Activated CD4-positive, alpha-beta T cell treated with anti-CD3 and anti-CD28 coated beads, Interleukin-2, amount 10 ng/mL, durations not matched to agents 7 days and 5 days (primary cell): ENCODE results near the gene INHBC. TPM values are rescaled to one million over a fixed set of nuclear protein-coding genes. Genes with fewer than 3 reads are reported as not detected.
"Not testable (repeated sequence)": the region's sequence is repeated elsewhere in the genome, so short reads cannot be mapped to it uniquely, and the experiment has no call there.

Source experiments
- CTCF ChIA-PET: fragments of 350-600 bp; sonication (Branson Sonifier 250); formaldehyde crosslinking; loops from one replicate; lab custom pipeline; 2021; ENCODE audit warnings: antibody characterized with exemption; lab: Charles Lee
- POLR2A ChIA-PET: fragments of 350-600 bp; sonication (Branson Sonifier 250); formaldehyde crosslinking; loops from one replicate; lab custom pipeline; 2021; ENCODE audit warnings: antibody characterized with exemption; lab: Charles Lee
- DNase-seq: peaks from one replicate; pipeline ENCODE4 v3.0.0-alpha.2; 2020
- H3K27ac Mint-ChIP-seq: one replicate; pipeline ENCODE4 v1.8.0; 2021; ENCODE audit warnings: mild to moderate bottlenecking, moderate library complexity, mixed read lengths
- H3K27me3 Mint-ChIP-seq: one replicate; pipeline ENCODE4 v1.8.0; 2021; ENCODE audit warnings: mixed read lengths
- H3K36me3 Mint-ChIP-seq: one replicate; pipeline ENCODE4 v1.8.0; 2021; ENCODE audit warnings: low read depth, mixed read lengths
- H3K4me1 Mint-ChIP-seq: one replicate; pipeline ENCODE4 v1.8.0; 2021; ENCODE audit warnings: mixed read lengths
- H3K4me3 Mint-ChIP-seq: one replicate; pipeline ENCODE4 v1.8.0; 2021; ENCODE audit warnings: mild to moderate bottlenecking, moderate library complexity, mixed read lengths
- H3K9me3 Mint-ChIP-seq: one replicate; pipeline ENCODE4 v1.8.0; 2021; ENCODE audit warnings: mixed read lengths
- total RNA-seq, 2 experiments: library from RNA; stranded (reverse); gene quantifications; one replicate each; pipeline ENCODE4 v1.2.3, GENCODE V29; 2021

The INHBC gene
- total RNA-seq, 2 experiments from 2014 or later, result not detected

- Mint-ChIP-seq H3K4me1 (peaks cover 42% of the 10 kb centered on the region), H3K27me3 (no peaks in the 10 kb centered on the region), H3K36me3 (peaks cover 11% of the 10 kb centered on the region), H3K9me3 (no peaks in the 10 kb centered on the region), H3K27ac (peak within 1 kb of the TSS; percentile 100), H3K4me3 (peak within 1 kb of the TSS; percentile 100)
- DNase-seq, result peak; percentile 95
- CTCF ChIA-PET, result interaction anchor here (0.9 to 2.7 kb wide), 2 partner anchors 24 to 28 kb away, joined by 3 to 10 read pairs; partner anchors contain the start of gene INHBE
- POLR2A ChIA-PET, result no interaction called here
These were observed 3.5 kb upstream of the INHBC start, which contains the start of gene R3HDM2 for GRCh38 chr12:57430931-57431566. TSS of gene R3HDM2 (minus strand) at chr12:57431043. CDS start at chr12:57310428, 120,615 bp downstream.

GRCh38 chr12:57431654-57432188 lies 2.9 kb upstream of the INHBC start:
- Mint-ChIP-seq H3K36me3 (peaks cover 7% of the 10 kb centered on the region), H3K27me3 (no peaks in the 10 kb centered on the region), H3K4me3 (peak overlapping the region; percentile 91), H3K9me3 (no peaks in the 10 kb centered on the region), H3K4me1 (peaks cover 37% of the 10 kb centered on the region), H3K27ac (peak overlapping the region; percentile 99)
- ChIA-PET CTCF (interaction anchor here (0.9 to 3.5 kb wide), 4 partner anchors 21 to 28 kb away, joined by 3 to 14 read pairs (median 6); partner anchors contain the start of genes GLI1 and INHBE), POLR2A (no interaction called here)
- no peak for DNase-seq

GRCh38 chr12:57433370-57433769 lies 1.2 kb upstream of the INHBC start:
- H3K27ac Mint-ChIP-seq, result no peak overlapping the region
- ChIA-PET POLR2A (no interaction called here), CTCF (interaction anchor here (1.1 to 3.5 kb wide), 3 partner anchors 10 to 22 kb away, joined by 3 to 14 read pairs (median 10); partner anchors contain the start of gene INHBE)
- H3K4me3 Mint-ChIP-seq, result no peak overlapping the region
- peaks cover 30% of the 10 kb centered on the region for H3K4me1 Mint-ChIP-seq
- H3K9me3 Mint-ChIP-seq, result no peaks in the 10 kb centered on the region
- peaks cover under 1% of the 10 kb centered on the region for H3K27me3 Mint-ChIP-seq
- DNase-seq, result no peak
- peaks cover 7% of the 10 kb centered on the region for H3K36me3 Mint-ChIP-seq

GRCh38 chr12:57435293-57435692 lies 709 bp downstream of the INHBC start:
- no peaks in the 10 kb centered on the region for H3K36me3 Mint-ChIP-seq
- POLR2A ChIA-PET, result interaction anchor here (0.5 kb wide), 1 partner anchor 98 kb away, joined by 3 read pairs; no protein-coding TSS in a partner anchor
- H3K27ac Mint-ChIP-seq, result peak overlapping the region; percentile 68

GRCh38 chr12:57438400-57438799 lies 3.8 kb downstream of the INHBC start:
- POLR2A ChIA-PET, result no interaction called here

More at GRCh38 chr12:57435293-57435692, 709 bp downstream of the INHBC start:
- DNase-seq, result no peak
- Mint-ChIP-seq H3K4me3 (no peak overlapping the region), H3K27me3 (peaks cover 7% of the 10 kb centered on the region), H3K4me1 (peaks cover 19% of the 10 kb centered on the region), H3K9me3 (no peaks in the 10 kb centered on the region)
- CTCF ChIA-PET, result interaction anchor here (0.8 to 4.5 kb wide), 10 partner anchors 13 to 252 kb away, joined by 3 to 28 read pairs (median 3); partner anchors contain the start of gene GLI1

GRCh38 chr12:57439762-57440266 lies 5.2 kb downstream of the INHBC start:
- peaks cover 3% of the 10 kb centered on the region for H3K36me3 Mint-ChIP-seq
- no peak for DNase-seq
- ChIA-PET CTCF (interaction anchor here (1.0 kb wide), 1 partner anchor 19 kb away, joined by 6 read pairs; the partner anchor contains the start of gene GLI1), POLR2A (no interaction called here)
- H3K9me3 Mint-ChIP-seq, result peaks cover 7% of the 10 kb centered on the region
- H3K4me1 Mint-ChIP-seq, result peaks cover 5% of the 10 kb centered on the region
- H3K27ac Mint-ChIP-seq, result no peak overlapping the region
- H3K4me3 Mint-ChIP-seq, result no peak overlapping the region
- H3K27me3 Mint-ChIP-seq, result peaks cover 11% of the 10 kb centered on the region

More at GRCh38 chr12:57438400-57438799, 3.8 kb downstream of the INHBC start:
- H3K9me3 Mint-ChIP-seq, result peaks cover 7% of the 10 kb centered on the region
- peaks cover 11% of the 10 kb centered on the region for H3K27me3 Mint-ChIP-seq
- peaks cover 3% of the 10 kb centered on the region for H3K36me3 Mint-ChIP-seq
- H3K4me1 Mint-ChIP-seq, result peaks cover 5% of the 10 kb centered on the region
- CTCF ChIA-PET, result interaction anchor here (2.8 to 4.5 kb wide), 2 partner anchors 14 to 20 kb away, joined by 13 to 28 read pairs; partner anchors contain the start of gene GLI1
- DNase-seq, result no peak
- H3K27ac Mint-ChIP-seq, result no peak overlapping the region
- H3K4me3 Mint-ChIP-seq, result no peak overlapping the region

- peaks cover 11% of the 10 kb centered on the region for H3K27me3 Mint-ChIP-seq
- DNase-seq, H3K36me3 Mint-ChIP-seq, H3K27ac Mint-ChIP-seq, H3K4me3 Mint-ChIP-seq, H3K9me3 Mint-ChIP-seq, H3K4me1 Mint-ChIP-seq: not testable (repeated sequence)
- POLR2A ChIA-PET, result interaction anchor here (0.6 kb wide), 1 partner anchor 370 kb away, joined by 3 read pairs; no protein-coding TSS in a partner anchor
- CTCF ChIA-PET, result interaction anchor here (4.1 kb wide), 1 partner anchor 18 kb away, joined by 15 read pairs; the partner anchor contains the start of gene GLI1
These were observed 6.8 kb downstream of the INHBC start for GRCh38 chr12:57441393-57441792.

- DNase-seq, result no peak
- ChIA-PET POLR2A (no interaction called here), CTCF (interaction anchor here (4.1 to 4.2 kb wide), 2 partner anchors 13 to 17 kb away, joined by 15 to 31 read pairs; partner anchors contain the start of genes GLI1 and INHBE)
- no peak overlapping the region for H3K27ac Mint-ChIP-seq
- H3K27me3 Mint-ChIP-seq, result peaks cover 11% of the 10 kb centered on the region
- no peaks in the 10 kb centered on the region for H3K4me1 Mint-ChIP-seq
- H3K4me3 Mint-ChIP-seq, result no peak overlapping the region
- H3K36me3 Mint-ChIP-seq, result peaks cover 3% of the 10 kb centered on the region
- H3K9me3 Mint-ChIP-seq, result peaks cover 7% of the 10 kb centered on the region
These were observed 7.4 kb downstream of the INHBC start for GRCh38 chr12:57441846-57442427.

- H3K4me3 Mint-ChIP-seq, H3K27me3 Mint-ChIP-seq, H3K9me3 Mint-ChIP-seq, H3K4me1 Mint-ChIP-seq, H3K36me3 Mint-ChIP-seq, POLR2A ChIA-PET, DNase-seq, H3K27ac Mint-ChIP-seq: not testable (repeated sequence)
- CTCF ChIA-PET, result interaction anchor here (1.7 to 4.2 kb wide), 3 partner anchors 10 to 15 kb away, joined by 3 to 31 read pairs (median 15); partner anchors contain the start of genes GLI1 and INHBE
These were observed 9.8 kb downstream of the INHBC start for GRCh38 chr12:57444337-57444736.

- ChIA-PET CTCF (interaction anchor here (1.7 to 4.2 kb wide), 3 partner anchors 10 to 14 kb away, joined by 3 to 31 read pairs (median 15); partner anchors contain the start of genes GLI1 and INHBE), POLR2A (no interaction called here)
- Mint-ChIP-seq H3K27ac (no peak overlapping the region), H3K36me3 (peaks cover 3% of the 10 kb centered on the region), H3K4me3 (no peak overlapping the region), H3K27me3 (peaks cover 7% of the 10 kb centered on the region), H3K9me3 (peaks cover 7% of the 10 kb centered on the region), H3K4me1 (no peaks in the 10 kb centered on the region)
- no peak for DNase-seq
These were observed 10.2 kb downstream of the INHBC start for GRCh38 chr12:57444744-57445143.

- H3K9me3 Mint-ChIP-seq, result peaks cover 3% of the 10 kb centered on the region
- H3K27me3 Mint-ChIP-seq, result no peaks in the 10 kb centered on the region
- ChIA-PET CTCF (interaction anchor here (3.0 kb wide), 1 partner anchor 12 kb away, joined by 12 read pairs; no protein-coding TSS in a partner anchor), POLR2A (no interaction called here)
- H3K36me3 Mint-ChIP-seq, result no peaks in the 10 kb centered on the region
- DNase-seq, result no peak
- no peak overlapping the region for H3K4me3 Mint-ChIP-seq
- no peaks in the 10 kb centered on the region for H3K4me1 Mint-ChIP-seq
- H3K27ac Mint-ChIP-seq, result no peak overlapping the region
These were observed 11.8 kb downstream of the INHBC start for GRCh38 chr12:57446292-57446960.

GRCh38 chr12:57448669-57449068 lies 14.1 kb downstream of the INHBC start:
- no peak for DNase-seq
- no peaks in the 10 kb centered on the region for H3K4me1 Mint-ChIP-seq
- H3K36me3 Mint-ChIP-seq, result no peaks in the 10 kb centered on the region
- no peaks in the 10 kb centered on the region for H3K9me3 Mint-ChIP-seq
- ChIA-PET POLR2A (no interaction called here), CTCF (interaction anchor here (0.7 to 3.0 kb wide), 4 partner anchors 10 to 34 kb away, joined by 3 to 12 read pairs (median 3); no protein-coding TSS in a partner anchor)
- H3K4me3 Mint-ChIP-seq, result no peak overlapping the region
- no peak overlapping the region for H3K27ac Mint-ChIP-seq
- no peaks in the 10 kb centered on the region for H3K27me3 Mint-ChIP-seq
